PC-9 (cell line): ENCODE measurements around the gene DRC3. TPM values are rescaled to one million over a fixed set of nuclear protein-coding genes. Genes with fewer than 3 reads are reported as not detected.
A peak's percentile ranks its signal among the peaks of the same experiment; 100 is the strongest.

Experiments
- BruUV-seq: library from RNA; stranded (reverse); fragments of 400-500 nt; replicated peaks from 2 replicates; lab custom pipeline; 2021; lab: Mats Ljungman, UMichigan
- CTCF ChIA-PET: fragments of 300-600 bp; sonication (Branson Sonifier 250); formaldehyde crosslinking; loops from one replicate; lab custom pipeline; 2022; ENCODE audit warnings: antibody characterized with exemption; lab: Charles Lee
- POLR2A ChIA-PET: fragments of 300-600 bp; sonication (Branson Sonifier 250); formaldehyde crosslinking; loops from one replicate; lab custom pipeline; 2022; ENCODE audit warnings: antibody characterized with exemption; ENCODE audit not compliant: unreplicated experiment; lab: Charles Lee
- DNase-seq, 2 experiments: peaks; one replicate each; pipeline versions ENCODE4 v3.0.0 to v3.0.0-alpha.2; 2015 to 2022; ENCODE audit warnings: mixed read lengths in 1 of 2
- H2AFZ ChIP-seq: fragments of 200-600 bp; sonication (generic); 2 replicates; pipeline ENCODE4 v1.8.1; 2017; ENCODE audit warnings: antibody characterized with exemption
- H3F3A ChIP-seq: fragments of 200-600 bp; sonication (generic); 2 replicates; pipeline ENCODE4 v1.8.1; 2017; ENCODE audit warnings: antibody characterized with exemption, mild to moderate bottlenecking, low read depth; ENCODE audit not compliant: insufficient read depth
- H3K27ac ChIP-seq: fragments of 200-600 bp; sonication (generic); 2 replicates; pipeline ENCODE4 v1.6.1; 2016; ENCODE audit warnings: mixed run types
- H3K27me3 ChIP-seq: fragments of 200-600 bp; sonication (generic); 2 replicates; pipeline ENCODE4 v1.6.1; 2016; ENCODE audit warnings: low read depth, mixed run types; ENCODE audit not compliant: insufficient read depth
- H3K36me3 ChIP-seq: fragments of 200-600 bp; sonication (generic); 2 replicates; pipeline ENCODE4 v1.6.1; 2016; ENCODE audit warnings: low read depth, mixed run types
- H3K4me1 ChIP-seq: fragments of 200-600 bp; sonication (generic); replicated peaks from 2 replicates; pipeline ENCODE4 v1.6.1; 2016; ENCODE audit warnings: mixed run types; ENCODE audit not compliant: insufficient read depth
- H3K4me2 ChIP-seq: fragments of 200-600 bp; sonication (generic); 2 replicates; pipeline ENCODE4 v1.6.1; 2017; ENCODE audit warnings: mixed run types
- H3K4me3 ChIP-seq: fragments of 200-600 bp; sonication (generic); 2 replicates; pipeline ENCODE4 v1.6.1; 2016; ENCODE audit warnings: mixed run types
- H3K79me2 ChIP-seq: fragments of 200-600 bp; sonication (generic); 2 replicates; pipeline ENCODE4 v1.6.1; 2017; ENCODE audit warnings: low read depth, mixed run types
- H3K9me2 ChIP-seq: fragments of 200-600 bp; sonication (generic); 2 replicates; pipeline ENCODE4 v1.8.1; 2017; ENCODE audit warnings: mild to moderate bottlenecking; ENCODE audit not compliant: insufficient read depth
- H3K9me3 ChIP-seq: fragments of 200-600 bp; sonication (generic); 2 replicates; pipeline ENCODE4 v1.8.1; 2016; ENCODE audit warnings: low read depth; ENCODE audit not compliant: insufficient read depth
- H4K20me1 ChIP-seq: fragments of 200-600 bp; sonication (generic); 2 replicates; pipeline ENCODE4 v1.8.1; 2017; ENCODE audit not compliant: insufficient read depth
- CTCF ChIP-seq: fragments of 200-600 bp; sonication (generic); conservative IDR thresholded peaks from 2 replicates; pipeline ENCODE4 v1.6.1; 2017; ENCODE audit warnings: mixed run types, antibody characterized with exemption, mild to moderate bottlenecking, moderate library complexity
- EZH2 ChIP-seq: fragments of 200-600 bp; sonication (generic); IDR thresholded peaks from 2 replicates; pipeline ENCODE4 v1.8.0; 2017; ENCODE audit warnings: antibody characterized with exemption, low read depth
- intact Hi-C: fragments of 100-400 bp; cut with micrococcal nuclease; formaldehyde crosslinking; loops from one replicate; pipeline ENCODE4 v1.10.0; 2022; ENCODE audit not compliant: unreplicated experiment
- total RNA-seq: library from RNA; stranded (reverse); gene quantifications from 2 replicates; pipeline ENCODE4 v1.2.3, GENCODE V29; 2021

Gene DRC3
- total RNA-seq, 1 experiment from 2014 or later: 15.2 TPM

DNA sequence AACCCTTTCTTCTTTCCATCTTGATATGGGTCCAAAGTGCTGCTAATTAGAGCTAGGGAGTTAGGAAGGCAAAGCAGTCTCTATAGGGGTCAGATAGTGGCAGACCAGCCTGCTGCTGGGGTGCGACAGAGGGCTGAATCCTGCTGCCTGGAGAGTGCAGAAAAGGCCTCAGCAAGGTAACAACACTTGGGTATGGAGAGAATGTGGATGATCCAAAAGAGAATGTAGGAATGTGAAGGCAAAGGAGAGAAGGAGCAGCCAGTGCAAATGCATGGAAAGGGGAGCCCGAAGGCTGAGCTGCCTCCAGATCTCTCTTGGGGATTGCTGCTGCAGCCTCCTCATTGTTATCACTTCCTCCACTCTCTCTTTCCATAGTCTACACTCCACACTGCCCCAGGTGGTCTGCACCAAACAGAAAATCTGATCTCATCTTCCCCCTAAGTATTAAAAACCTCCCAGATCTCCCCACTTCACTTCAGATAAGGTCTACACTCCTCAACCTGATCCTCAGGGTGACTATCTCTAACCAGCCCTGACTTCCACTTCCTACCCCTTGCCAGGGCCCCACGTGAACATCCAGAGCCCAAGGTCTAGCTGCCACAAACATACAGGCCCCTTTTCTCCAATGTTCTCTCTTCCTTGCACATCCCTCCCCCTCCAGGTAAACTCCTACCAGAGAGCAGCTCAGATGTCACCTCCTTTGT is 29.2 kb upstream of the DRC3 start:
- H3K27ac ChIP-seq: peak overlapping the region; percentile 62
- no peaks in the 10 kb centered on the region for H3K9me3 ChIP-seq
- H3K4me1 ChIP-seq: peaks cover 67% of the 10 kb centered on the region
- H3K79me2 ChIP-seq: peaks cover 50% of the 10 kb centered on the region
- peak in 1 of 2 experiments; percentile 2 for DNase-seq
- ChIA-PET POLR2A (interaction anchor here (0.5 to 1.3 kb wide), 2 partner anchors 29 to 220 kb away, joined by 5 read pairs; partner anchors contain the start of genes DRC3 and TOM1L2), CTCF (interaction anchor here (0.7 kb wide), 1 partner anchor 25 kb away, joined by 3 read pairs; no protein-coding TSS in a partner anchor)
- TF ChIP-seq EZH2 (no peak), CTCF (no peak)
- H2AFZ ChIP-seq: no peak overlapping the region
- no TSS peak for BruUV-seq
- H3K4me2 ChIP-seq: peak overlapping the region; percentile 71
- H3F3A ChIP-seq: peaks cover 24% of the 10 kb centered on the region
- H3K36me3 ChIP-seq: no peaks in the 10 kb centered on the region
- H3K4me3 ChIP-seq: peak overlapping the region; percentile 35; the same call in 1 of the 2 replicates
- no peaks in the 10 kb centered on the region; the same call in 1 of the 2 replicates for H4K20me1 ChIP-seq
- intact Hi-C loops: no loop called here
- no peaks in the 10 kb centered on the region for H3K9me2 ChIP-seq
- no peaks in the 10 kb centered on the region for H3K27me3 ChIP-seq

- H3K4me2 ChIP-seq: no peak overlapping the region; the same call in 1 of the 2 replicates
- intact Hi-C loops: no loop called here
Observed at GRCh38 chr17:17944242-17944641, 28.4 kb upstream of the DRC3 start.

GRCh38 chr17:17944743-17945142 is 27.9 kb upstream of the DRC3 start:
- H3K36me3 ChIP-seq: no peaks in the 10 kb centered on the region
- H3K4me1 ChIP-seq: peaks cover 71% of the 10 kb centered on the region
- no peak for TF ChIP-seq EZH2

More at GRCh38 chr17:17944242-17944641, 28.4 kb upstream of the DRC3 start:
- Histone ChIP-seq H3K36me3 (no peaks in the 10 kb centered on the region), H3K79me2 (peaks cover 51% of the 10 kb centered on the region), H2AFZ (no peak overlapping the region), H3K4me3 (no peak overlapping the region), H3K27me3 (no peaks in the 10 kb centered on the region), H3K4me1 (peaks cover 71% of the 10 kb centered on the region), H4K20me1 (no peaks in the 10 kb centered on the region; the same call in 1 of the 2 replicates), H3F3A (peaks cover 26% of the 10 kb centered on the region), H3K27ac (no peak overlapping the region), H3K9me2 (no peaks in the 10 kb centered on the region), H3K9me3 (no peaks in the 10 kb centered on the region)
- ChIA-PET CTCF (interaction anchor here (0.7 kb wide), 1 partner anchor 26 kb away, joined by 3 read pairs; no protein-coding TSS in a partner anchor), POLR2A (no interaction called here)
- TF ChIP-seq CTCF: no peak
- no peak for TF ChIP-seq EZH2
- BruUV-seq: no TSS peak
- no peak for DNase-seq

More at GRCh38 chr17:17944743-17945142, 27.9 kb upstream of the DRC3 start:
- Histone ChIP-seq H3K4me2 (no peak overlapping the region), H3K79me2 (peaks cover 53% of the 10 kb centered on the region), H4K20me1 (no peaks in the 10 kb centered on the region; the same call in 1 of the 2 replicates), H3F3A (peaks cover 26% of the 10 kb centered on the region), H3K27ac (no peak overlapping the region), H3K9me3 (no peaks in the 10 kb centered on the region), H2AFZ (no peak overlapping the region), H3K4me3 (no peak overlapping the region), H3K9me2 (no peaks in the 10 kb centered on the region), H3K27me3 (no peaks in the 10 kb centered on the region)
- intact Hi-C loops: no loop called here
- BruUV-seq: no TSS peak
- no peak for DNase-seq
- POLR2A ChIA-PET: interaction anchor here (0.6 kb wide), 3 partner anchors 9 to 13 kb away, joined by 3 to 13 read pairs (median 8); no protein-coding TSS in a partner anchor
- CTCF ChIA-PET: no interaction called here
